ENCODE measurements around the gene TPPP2. TPM values are rescaled to one million over a fixed set of nuclear protein-coding genes. Genes with fewer than 3 reads are reported as not detected.

Gene TPPP2
- total RNA-seq, 2 experiments from 2014 or later = not detected

GRCh38 chr14:21060614-21061346, 30.8 kb downstream of the TPPP2 start:
- DNase-seq (no peak), ATAC-seq (no peak)
- Mint-ChIP-seq H3K27me3 (peaks cover 23% of the 10 kb centered on the region), H3K4me3 (no peak overlapping the region), H3K27ac (no peak overlapping the region), H3K9me3 (no peaks in the 10 kb centered on the region), H3K4me1 (ENCODE audit: low read depth) (no peaks in the 10 kb centered on the region), H3K36me3 (ENCODE audit: low read depth) (no peaks in the 10 kb centered on the region)
- ChIA-PET CTCF (interaction anchor here (0.9 to 2.9 kb wide), 5 partner anchors 28 to 46 kb away, joined by 3 to 13 read pairs (median 9); no protein-coding TSS in a partner anchor), POLR2A (no interaction called here)
- TF ChIP-seq CTCF (IDR thresholded peaks at IDR 0.05) = no peak
- intact Hi-C loops (cut with micrococcal nuclease) = no loop called here

- ATAC-seq = no peak
- H3K4me3 Mint-ChIP-seq = no peak overlapping the region
- intact Hi-C loops (cut with micrococcal nuclease) = no loop called here
- DNase-seq = no peak
- peaks cover 25% of the 10 kb centered on the region for H3K27me3 Mint-ChIP-seq
- H3K27ac Mint-ChIP-seq = no peak overlapping the region
- no peaks in the 10 kb centered on the region for H3K9me3 Mint-ChIP-seq
- H3K4me1 Mint-ChIP-seq (ENCODE audit: low read depth) = no peaks in the 10 kb centered on the region
- no peaks in the 10 kb centered on the region for H3K36me3 Mint-ChIP-seq (ENCODE audit: low read depth)
- ChIA-PET CTCF (interaction anchor here (0.9 to 2.9 kb wide), 5 partner anchors 28 to 47 kb away, joined by 3 to 13 read pairs (median 9); no protein-coding TSS in a partner anchor), POLR2A (no interaction called here)
- TF ChIP-seq CTCF (IDR thresholded peaks at IDR 0.05) = no peak
Measured at GRCh38 chr14:21061347-21061668, 31.3 kb downstream of the TPPP2 start.

- Mint-ChIP-seq H3K4me3 (no peak overlapping the region), H3K27me3 (peaks cover 40% of the 10 kb centered on the region), H3K9me3 (no peaks in the 10 kb centered on the region), H3K27ac (no peak overlapping the region), H3K36me3 (ENCODE audit: low read depth) (no peaks in the 10 kb centered on the region), H3K4me1 (ENCODE audit: low read depth) (peaks cover under 1% of the 10 kb centered on the region)
- DNase-seq (no peak), ATAC-seq (no peak)
- no peak for TF ChIP-seq CTCF (IDR thresholded peaks at IDR 0.05)
- CTCF ChIA-PET = interaction anchor here (0.8 to 1.1 kb wide), 2 partner anchors 29 to 41 kb away, joined by 3 read pairs; no protein-coding TSS in a partner anchor
- intact Hi-C loops (cut with micrococcal nuclease) = no loop called here
- POLR2A ChIA-PET = interaction anchor here (0.5 kb wide), 1 partner anchor 289 kb away, joined by 3 read pairs; no protein-coding TSS in a partner anchor
Measured at GRCh38 chr14:21063479-21063878, 33.5 kb downstream of the TPPP2 start.

GRCh38 chr14:21066882-21067502, 37.0 kb downstream of the TPPP2 start:
- no peak overlapping the region for H3K4me3 Mint-ChIP-seq
- H3K9me3 Mint-ChIP-seq = no peaks in the 10 kb centered on the region
- DNase-seq (no peak), ATAC-seq (no peak)
- H3K4me1 Mint-ChIP-seq (ENCODE audit: low read depth) = peaks cover 29% of the 10 kb centered on the region
- peaks cover 58% of the 10 kb centered on the region for H3K27me3 Mint-ChIP-seq
- H3K27ac Mint-ChIP-seq = no peak overlapping the region
- no peak for TF ChIP-seq CTCF (IDR thresholded peaks at IDR 0.05)
- H3K36me3 Mint-ChIP-seq (ENCODE audit: low read depth) = no peaks in the 10 kb centered on the region
- intact Hi-C loops (cut with micrococcal nuclease) = no loop called here
- ChIA-PET CTCF (interaction anchor here (1.0 to 5.3 kb wide), 10 partner anchors 17 to 96 kb away, joined by 3 to 121 read pairs (median 18); partner anchors contain the start of genes SLC39A2 and TMEM253), POLR2A (interaction anchor here (1.0 to 1.2 kb wide), 2 partner anchors 31 to 38 kb away, joined by 3 to 4 read pairs; no protein-coding TSS in a partner anchor)

Data from activated CD8-positive, alpha-beta T cell treated with anti-CD3 and anti-CD28 coated beads for 36 hours (primary cell).